ENCODE measurements around the gene FEN1.
A peak's percentile ranks its signal among the peaks of the same experiment; 100 is the strongest.

The FEN1 gene

DNA sequence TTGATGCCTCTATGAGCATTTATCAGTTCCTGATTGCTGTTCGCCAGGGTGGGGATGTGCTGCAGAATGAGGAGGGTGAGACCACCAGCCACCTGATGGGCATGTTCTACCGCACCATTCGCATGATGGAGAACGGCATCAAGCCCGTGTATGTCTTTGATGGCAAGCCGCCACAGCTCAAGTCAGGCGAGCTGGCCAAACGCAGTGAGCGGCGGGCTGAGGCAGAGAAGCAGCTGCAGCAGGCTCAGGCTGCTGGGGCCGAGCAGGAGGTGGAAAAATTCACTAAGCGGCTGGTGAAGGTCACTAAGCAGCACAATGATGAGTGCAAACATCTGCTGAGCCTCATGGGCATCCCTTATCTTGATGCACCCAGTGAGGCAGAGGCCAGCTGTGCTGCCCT lies 2.7 kb downstream of the FEN1 start:
- no peak for DNase-seq (ENCODE audit: low read depth in 2 of 2)

DNA sequence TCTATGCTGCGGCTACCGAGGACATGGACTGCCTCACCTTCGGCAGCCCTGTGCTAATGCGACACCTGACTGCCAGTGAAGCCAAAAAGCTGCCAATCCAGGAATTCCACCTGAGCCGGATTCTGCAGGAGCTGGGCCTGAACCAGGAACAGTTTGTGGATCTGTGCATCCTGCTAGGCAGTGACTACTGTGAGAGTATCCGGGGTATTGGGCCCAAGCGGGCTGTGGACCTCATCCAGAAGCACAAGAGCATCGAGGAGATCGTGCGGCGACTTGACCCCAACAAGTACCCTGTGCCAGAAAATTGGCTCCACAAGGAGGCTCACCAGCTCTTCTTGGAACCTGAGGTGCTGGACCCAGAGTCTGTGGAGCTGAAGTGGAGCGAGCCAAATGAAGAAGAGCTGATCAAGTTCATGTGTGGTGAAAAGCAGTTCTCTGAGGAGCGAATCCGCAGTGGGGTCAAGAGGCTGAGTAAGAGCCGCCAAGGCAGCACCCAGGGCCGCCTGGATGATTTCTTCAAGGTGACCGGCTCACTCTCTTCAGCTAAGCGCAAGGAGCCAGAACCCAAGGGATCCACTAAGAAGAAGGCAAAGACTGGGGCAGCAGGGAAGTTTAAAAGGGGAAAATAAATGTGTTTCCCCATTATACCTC lies 3.3 kb downstream of the FEN1 start:
- DNase-seq (ENCODE audit: low read depth in 2 of 2) = no peak

DNA sequence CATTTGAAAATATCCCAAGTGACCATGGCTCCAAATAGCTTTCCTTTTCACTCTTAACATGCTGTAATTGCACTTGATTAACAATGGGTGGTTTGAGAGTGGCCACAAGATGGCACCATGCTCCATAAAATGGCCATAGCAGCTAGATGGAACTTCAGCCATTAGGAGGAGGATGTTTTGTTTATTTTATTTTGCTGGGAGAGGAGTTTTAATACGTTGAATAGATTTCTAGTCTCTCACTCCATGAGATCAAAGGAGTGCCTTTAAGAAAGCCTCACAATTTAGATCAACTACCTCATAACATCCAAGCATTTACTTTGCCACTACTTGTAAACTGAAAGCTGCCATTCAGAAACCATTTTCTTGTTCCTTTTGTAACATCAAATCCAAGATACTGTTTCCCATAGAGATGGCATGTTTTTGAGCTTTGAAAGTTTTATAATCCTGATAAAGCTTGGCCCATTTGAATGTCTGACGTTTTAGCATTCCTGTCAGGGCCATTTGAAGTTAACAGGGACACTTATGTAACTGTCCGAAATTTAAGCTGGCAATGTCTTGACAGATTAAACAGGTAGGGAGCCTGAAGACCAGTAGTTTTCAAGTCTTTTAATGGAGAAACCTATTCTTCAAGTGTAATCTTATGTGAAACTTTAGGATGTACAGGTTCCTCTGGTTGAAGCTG lies 4.7 kb downstream of the FEN1 start:
- peak; percentile 50 to 61 for DNase-seq (ENCODE audit: low read depth in 2 of 2)

DNA sequence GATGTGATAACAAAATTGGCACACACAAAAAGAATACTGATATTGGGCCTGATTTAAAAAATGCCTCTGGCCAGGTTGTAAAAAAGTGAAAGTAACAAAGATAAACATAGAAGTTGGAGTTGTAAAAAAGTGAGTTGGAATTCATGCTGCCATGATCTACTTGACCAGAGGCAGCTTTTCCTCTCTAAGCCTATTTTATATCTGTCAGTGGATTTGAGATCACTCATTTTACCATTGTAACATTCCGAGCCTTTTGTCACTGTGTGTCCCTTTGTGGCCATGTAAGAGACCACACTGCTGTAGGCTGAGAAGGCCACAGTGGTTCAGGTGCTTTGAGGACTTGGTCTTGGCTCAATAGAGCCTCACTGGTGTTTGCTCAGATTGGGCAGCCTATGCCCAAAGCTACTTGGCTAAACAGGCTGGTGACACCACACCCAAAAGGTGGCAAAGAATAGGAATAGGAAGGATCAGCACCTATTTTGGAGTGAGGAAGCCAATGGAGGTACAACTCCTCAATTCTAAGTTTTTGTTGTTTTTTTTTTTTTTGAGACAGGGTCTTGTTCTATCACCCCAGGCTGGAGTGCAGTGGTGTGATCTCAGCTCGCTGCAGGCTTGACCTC lies 7.1 kb downstream of the FEN1 start:
- DNase-seq (ENCODE audit: low read depth in 2 of 2) = no peak

DNA sequence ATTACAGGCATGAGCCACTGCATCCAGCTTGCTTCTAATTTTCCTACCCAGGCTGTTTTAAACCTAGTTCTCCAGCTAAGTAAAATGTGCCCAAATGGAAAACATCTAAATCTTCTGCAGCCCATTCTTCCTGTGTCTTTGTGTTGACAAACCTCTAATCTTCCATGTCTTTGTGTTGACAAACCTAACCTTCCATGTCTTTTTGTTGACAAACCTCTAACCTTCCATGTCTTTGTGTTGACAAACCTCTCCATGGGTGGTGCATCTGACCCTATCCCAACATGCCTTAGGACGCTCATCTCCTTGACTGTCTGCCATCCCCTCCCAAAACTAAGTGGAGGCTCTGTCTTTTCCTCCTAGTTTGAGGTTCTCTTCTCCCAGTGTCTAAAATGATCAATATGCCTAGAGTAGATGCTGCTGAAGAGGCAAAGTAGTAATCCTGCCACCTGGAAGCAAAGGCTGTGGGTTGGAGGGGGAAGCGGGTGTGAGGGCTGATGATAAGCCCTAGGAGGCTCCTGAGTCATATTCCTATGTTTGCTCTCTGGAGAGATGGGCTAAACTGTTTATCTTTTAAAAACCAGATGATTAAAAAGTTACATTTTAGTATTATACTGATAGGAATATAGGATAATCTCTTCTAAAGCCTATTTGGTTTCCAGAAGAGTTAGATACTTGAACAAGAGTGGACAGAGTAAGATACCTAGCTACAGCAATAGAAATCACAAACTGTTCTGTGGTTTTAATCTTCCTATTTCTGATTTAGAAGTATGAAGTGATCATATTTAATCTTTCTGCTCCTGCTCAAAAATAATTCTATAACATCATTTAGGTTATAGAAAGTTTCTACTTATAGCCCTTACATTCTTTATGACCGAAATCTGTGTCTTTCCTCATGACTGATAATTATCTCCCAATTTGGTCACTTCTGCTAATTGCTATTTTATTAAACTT lies 7.9 kb downstream of the FEN1 start:
- no peak for DNase-seq (ENCODE audit: low read depth in 2 of 2)

DNA sequence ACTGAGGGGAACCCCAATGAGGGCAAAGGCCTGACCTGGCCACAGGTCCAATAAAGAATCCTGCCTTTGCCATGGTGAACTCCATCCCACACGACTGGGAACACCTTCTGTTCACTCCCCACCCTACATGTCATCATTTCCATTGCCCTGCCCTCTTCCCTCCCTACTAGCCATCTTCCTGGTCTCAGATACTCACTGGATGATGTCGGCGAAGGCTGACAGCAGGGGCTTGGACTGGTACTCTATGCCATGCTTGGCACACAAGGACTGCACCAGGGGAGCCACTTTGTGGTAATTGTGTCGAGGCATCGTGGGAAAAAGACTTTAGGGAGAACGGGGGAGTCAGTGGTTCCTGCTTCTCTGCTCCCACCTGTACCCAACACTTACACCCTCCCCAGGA lies 9.9 kb downstream of the FEN1 start:
- DNase-seq (ENCODE audit: low read depth in 2 of 2) = no peak

DNA sequence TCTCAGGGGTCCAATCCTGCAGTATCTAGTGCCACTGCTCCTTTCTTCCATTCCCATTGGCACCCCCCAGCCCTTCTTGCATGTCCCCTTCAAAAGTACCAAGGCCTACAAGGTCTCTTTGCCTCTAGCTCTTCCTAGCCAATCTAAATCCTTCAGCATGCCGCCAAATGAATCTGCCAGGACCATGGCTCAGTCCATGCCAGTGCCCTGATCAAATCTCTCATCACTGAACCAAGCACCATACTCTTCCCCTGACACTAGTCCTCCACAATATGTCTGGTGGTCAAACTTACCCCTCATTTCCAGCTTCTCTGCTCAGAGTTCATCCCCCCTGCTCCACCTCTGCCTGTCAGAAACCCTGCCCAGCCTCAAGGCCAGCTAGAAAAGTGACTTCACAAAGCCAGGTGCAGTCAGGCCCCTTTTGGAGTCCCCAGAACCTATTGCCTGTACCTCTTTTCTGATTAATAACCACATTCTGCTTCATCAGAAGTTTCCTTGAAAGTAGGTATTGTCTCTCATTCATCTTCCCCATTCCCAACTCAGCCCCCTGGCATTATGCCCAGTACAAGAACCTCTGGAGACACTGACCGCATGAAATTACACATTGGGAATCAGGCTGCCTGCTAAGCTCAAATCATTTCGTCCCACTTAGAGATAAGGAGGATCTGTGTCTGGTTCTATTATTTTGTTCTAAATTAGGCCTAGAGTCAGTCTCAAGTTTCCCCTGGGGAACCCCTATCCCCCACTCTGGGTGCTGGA lies 11.4 kb downstream of the FEN1 start:
- DNase-seq (ENCODE audit: low read depth in 2 of 2) = no peak

DNA sequence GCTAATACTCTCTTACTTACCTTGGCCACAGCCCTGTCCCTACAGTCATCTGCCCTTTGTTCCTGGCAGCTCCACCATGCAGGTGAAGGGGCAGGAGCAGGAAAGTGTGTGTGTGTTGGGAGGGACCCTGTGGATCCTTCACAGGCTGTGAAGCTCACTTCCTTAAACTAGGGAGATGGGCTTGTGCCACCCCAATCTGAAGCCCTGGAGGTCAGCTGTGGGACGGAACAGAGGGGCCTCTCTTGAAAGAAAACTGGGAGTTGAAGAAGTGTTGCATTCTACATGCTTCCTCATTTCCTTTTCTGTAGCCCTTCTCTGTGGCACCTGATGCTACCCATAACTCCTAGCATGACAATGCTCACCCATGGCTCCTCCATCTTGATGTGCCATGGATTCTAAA lies 12.4 kb downstream of the FEN1 start:
- no peak for DNase-seq (ENCODE audit: low read depth in 2 of 2)

DNA sequence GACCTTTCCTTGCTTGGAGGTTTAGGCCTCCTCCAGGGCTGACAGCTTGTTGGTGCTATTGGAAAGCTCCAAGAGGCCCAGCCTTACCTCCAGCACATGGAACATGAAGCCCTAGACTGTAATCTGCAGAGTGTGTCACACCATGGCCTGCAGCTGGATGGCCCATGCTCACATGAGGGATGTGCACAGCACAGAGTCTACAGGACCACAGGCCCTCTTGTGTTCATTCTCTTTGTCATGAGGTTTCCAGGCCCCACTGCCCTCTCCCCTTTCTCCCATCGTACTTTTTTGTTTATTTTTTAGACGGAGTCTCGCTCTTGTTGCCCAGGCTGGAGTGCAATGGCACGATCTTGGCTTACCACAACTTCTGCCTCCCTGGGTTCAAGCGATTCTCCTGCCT lies 14.1 kb downstream of the FEN1 start:
- DNase-seq (ENCODE audit: low read depth in 2 of 2) = no peak

DNA sequence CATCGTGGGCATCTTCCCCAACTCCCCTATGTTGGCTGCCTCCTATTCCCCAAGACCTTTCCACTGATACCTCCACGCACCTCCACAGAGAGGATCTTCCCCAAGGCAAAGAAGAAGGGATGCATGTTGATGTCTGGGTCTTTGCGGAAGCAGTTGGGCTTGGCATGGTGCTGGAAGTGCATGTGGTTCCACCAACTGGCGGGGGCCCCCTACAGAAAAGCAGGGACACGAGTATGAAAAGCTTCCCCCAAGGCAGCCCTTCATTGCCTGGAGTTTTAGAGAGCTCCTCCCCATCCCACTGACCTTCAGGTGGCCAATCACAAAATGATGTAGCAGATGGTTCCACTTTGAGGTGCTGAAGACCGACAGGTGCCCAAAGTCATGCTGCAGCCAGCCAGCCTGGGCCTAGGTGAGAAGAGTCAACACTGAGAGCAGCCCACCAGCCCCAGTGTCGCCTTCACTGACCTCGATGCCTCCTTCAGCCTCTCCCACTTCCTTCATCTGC lies 18.0 kb downstream of the FEN1 start:
- no peak for DNase-seq (ENCODE audit: low read depth in 2 of 2)

DNA sequence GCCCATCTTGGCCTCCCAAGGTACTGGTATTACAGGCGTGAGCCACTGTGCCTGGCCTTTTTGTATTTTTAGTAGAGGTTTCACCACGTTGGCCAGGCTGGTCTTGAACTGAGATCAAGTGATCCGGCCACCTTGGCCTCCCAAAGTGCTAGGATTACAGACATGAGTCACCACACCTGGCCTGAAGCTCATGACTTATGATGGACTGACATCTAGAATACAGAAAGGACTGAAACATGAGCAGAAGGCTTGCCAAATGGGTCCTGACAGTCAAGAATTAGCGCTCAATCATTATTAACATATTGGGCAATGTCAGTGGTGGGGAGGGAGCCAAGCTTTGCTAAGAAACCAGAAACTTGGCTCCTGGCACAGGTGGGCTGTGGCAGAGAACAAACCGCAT lies 19.1 kb downstream of the FEN1 start:
- DNase-seq (ENCODE audit: low read depth in 2 of 2) = no peak

DNA sequence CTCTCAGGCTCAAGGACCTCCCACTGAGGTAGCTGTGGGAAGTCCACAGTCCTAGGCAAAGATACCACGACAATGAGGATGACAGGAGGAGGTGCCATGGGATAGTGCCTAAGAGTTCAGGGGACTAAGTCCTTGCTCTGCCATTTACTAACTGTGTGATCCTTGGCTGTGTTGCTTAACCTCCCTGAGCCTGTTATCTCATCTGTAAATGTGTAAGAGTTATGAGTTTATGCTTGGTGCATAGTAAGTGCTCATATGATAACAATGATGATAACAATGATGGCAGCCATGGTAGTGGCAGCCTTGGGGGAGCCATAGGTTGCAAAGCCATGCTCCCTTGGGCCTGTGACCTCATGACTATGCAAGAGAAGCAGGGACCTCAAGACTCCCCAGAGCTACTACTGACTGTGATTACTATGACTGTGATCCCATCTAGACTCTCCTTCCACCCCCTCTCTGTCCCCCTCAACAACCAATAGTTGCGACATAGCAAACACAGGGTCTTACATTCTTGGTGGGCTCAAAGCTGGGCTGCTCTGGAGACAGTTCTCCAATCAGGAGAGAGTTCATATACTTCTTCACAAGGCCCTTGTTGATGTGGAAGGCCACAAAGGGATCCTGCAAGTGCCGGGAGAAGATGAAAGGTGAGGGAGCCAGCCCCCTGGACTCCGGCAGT lies 20.2 kb downstream of the FEN1 start:
- DNase-seq (ENCODE audit: low read depth in 2 of 2) = no peak

DNA sequence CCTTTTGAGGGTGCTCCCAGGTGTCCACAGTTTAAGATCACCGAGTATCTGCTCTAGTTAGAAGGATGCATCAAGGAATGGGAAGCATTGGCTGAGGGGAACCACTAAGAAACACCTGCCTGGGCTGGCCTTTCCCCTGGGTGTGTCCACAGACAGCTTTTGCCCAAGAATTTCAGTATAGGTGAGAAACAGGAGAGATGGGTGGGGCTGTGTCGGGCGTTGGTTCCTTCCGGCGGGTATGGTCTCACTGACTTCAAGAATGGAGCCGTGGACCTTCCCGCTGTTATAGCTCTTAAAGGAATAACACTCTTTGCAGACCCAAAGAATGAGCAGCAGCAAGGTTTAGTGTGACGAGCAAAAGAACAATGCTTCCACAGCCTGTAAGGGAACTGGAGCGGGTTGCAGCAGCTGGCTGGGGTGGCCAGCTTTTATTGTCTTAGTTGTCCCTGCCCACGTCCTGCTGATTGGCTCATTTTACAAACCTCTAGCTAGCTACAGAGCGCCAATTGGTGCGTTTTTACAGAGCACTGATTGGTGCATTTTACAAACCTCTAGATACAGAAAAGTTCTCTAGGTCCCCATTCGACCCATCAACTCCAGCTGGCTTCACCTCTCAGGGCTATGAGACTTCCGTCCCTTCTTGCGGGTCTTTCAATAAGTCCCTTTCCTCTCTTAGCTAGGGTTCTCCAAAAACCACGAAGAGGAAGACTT lies 21.7 kb downstream of the FEN1 start:
- DNase-seq (ENCODE audit: low read depth in 2 of 2) = no peak

DNA sequence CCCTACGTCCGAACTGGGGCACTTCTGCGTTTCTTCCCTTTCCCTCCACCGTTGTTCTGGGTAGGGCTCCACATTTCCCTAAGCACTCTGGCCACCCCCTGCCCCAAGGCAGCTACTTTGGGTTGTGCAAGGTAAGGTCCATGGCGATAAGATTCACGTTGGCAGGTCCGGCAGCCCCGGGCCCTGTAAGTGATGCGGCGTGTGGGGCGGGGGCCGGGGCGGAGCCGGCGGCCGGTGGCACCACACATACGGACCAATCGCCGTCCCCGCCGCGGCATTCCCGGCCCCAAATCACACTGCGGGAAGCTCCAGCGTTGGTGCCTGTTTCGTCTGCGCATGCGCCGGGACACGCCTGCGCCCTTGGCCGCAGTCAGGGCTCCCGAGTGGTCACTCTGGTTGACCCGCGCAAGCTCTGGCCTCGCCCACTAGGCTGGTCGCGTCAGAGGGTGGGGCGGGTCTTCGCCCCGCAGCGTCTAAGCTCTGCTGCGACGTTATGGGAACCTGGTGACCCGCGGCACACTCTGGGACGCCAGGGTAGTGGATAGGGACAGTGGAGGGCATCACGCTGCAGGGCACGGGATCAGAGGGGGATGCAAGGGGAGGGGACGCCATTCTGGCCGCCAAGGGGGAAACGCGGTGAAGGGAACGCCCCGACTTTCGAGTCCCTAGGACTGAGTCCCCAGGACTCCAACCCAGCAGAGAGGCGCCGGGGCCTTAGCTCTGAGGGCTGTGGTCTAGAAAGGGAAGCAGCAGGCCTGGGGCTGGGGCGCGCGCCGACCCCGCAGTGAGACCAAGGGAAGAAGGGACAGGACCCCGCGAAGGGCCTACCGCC lies 22.5 kb downstream of the FEN1 start:
- DNase-seq (ENCODE audit: low read depth in 2 of 2) = peak in 1 of 2 donors; percentile 40

DNA sequence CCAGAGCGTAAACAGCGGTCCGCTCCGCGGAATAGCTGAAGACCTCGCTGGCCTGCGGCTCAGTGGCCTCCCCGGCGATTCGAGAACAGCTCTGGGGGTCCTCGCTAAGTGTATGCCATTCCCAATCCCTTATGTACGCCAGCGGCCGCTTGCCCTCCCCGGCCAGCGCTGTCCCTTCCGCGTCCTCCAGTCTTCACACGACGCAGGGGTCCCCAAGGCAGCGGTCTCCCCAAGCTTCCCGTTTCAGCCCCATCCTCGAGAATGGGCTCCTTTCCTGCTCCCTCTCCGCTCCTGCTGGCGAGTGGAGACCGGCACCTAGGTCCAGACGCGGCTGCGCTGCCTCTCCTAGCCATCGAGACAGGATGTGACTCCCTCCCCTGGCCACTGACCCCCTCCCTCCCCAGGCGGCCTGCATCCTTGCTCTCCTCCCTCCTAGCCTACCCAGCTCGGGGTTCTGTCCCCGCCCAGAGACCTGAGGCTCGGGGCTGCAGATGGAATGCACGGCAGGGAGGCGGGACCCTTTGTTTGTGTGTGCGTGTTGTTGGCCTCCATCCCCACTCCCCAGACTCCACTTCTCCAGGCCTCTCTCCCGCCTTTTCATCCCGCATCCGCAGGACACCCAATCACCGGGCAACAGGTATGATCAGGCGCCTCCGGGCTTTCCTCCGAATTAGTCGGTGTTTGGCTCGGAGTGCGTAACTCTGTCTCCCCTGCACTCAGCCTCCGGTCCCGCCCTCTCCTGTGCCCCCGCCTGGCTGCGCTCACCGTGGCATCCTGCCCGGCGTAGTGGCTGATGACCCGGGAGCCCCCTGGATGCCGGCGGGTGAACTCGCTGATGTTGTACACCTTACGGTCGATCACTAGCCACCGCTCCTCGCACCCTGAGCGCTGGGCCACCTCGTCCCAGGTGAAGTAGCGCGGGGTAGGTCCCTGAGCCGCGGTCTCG lies 23.4 kb downstream of the FEN1 start:
- peak in 1 of 2 donors; percentile 59 for DNase-seq (ENCODE audit: low read depth in 2 of 2)

DNA sequence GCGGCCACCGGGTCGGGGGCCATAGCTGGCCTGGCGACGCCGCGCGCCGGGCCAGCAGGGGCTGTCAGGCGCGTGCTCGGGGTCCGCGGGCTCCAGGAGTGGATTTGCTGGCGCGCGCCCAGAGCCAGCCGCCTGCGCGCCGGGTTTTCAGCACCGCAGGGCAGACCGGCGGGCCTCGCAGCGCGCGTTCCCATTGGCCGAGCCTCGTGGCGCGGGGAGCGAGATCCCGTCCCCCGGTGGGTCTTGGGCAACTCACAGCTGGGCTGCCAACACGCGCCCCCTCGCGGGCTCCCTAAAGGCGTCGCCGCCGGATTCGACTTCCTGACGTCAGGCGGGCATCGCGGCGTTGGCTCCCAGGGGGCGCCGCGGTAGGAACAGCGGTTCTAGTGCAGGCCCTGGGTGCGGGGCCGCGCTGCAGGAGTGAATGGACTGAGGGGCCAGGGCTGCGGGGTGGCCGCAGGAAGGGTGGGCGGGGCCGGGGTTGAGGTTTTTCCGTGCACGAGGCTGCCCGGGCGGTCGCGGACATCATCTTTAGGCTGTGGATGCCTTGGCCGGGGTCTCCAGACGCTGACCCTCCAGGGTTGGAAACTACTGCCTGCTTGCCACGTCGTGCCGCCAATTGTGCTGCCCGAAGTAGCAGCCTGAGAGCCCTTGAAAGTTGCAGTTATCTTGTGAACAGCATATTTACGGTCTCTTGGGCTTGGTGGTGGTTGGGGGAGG lies 24.2 kb downstream of the FEN1 start, which contains the start of gene FADS1:
Gene FADS1, minus strand, starts transcription at position 268 of the 720 bp plus-strand sequence. Its CDS starts 74 bp downstream, at position 194.
- peak; percentile 43 to 71 for DNase-seq (ENCODE audit: low read depth in 2 of 2)
